NCI-H82 (cell line): ENCODE measurements around the gene EIF4B.
A peak's percentile ranks its signal among the peaks of the same experiment; 100 is the strongest.

Experiments
- DNase-seq: peaks from one replicate; lab custom pipeline; 2025; lab: John Stamatoyannopoulos, UW

The EIF4B gene

GRCh38 chr12:53068811-53069585 lies 62.7 kb downstream of the EIF4B start:
- DNase-seq, result no peak

GRCh38 chr12:53069621-53070410 lies 63.6 kb downstream of the EIF4B start:
- no peak for DNase-seq

GRCh38 chr12:53070877-53071492 lies 64.7 kb downstream of the EIF4B start:
- DNase-seq, result peak; percentile 87

GRCh38 chr12:53071591-53072551 lies 65.6 kb downstream of the EIF4B start:
- DNase-seq, result peak; percentile 39

- DNase-seq, result no peak
Observed at GRCh38 chr12:53073881-53074280, 67.6 kb downstream of the EIF4B start.

GRCh38 chr12:53074283-53074998 lies 68.2 kb downstream of the EIF4B start:
- no peak for DNase-seq

GRCh38 chr12:53074999-53075370 lies 68.7 kb downstream of the EIF4B start:
- DNase-seq, result no peak

GRCh38 chr12:53076461-53076860 lies 70.2 kb downstream of the EIF4B start:
- DNase-seq, result no peak

GRCh38 chr12:53077030-53077429 lies 70.8 kb downstream of the EIF4B start:
- DNase-seq, result no peak

GRCh38 chr12:53078425-53079225 lies 72.4 kb downstream of the EIF4B start:
- DNase-seq, result peak; percentile 67

- DNase-seq, result peak; percentile 99
Observed at GRCh38 chr12:53079226-53080117, 73.2 kb downstream of the EIF4B start, which contains the start of gene SPRYD3. TSS of gene SPRYD3 (minus strand) at chr12:53079390. CDS start at chr12:53079333, 57 bp downstream.

- DNase-seq, result no peak
Observed at GRCh38 chr12:53082637-53083175, 76.5 kb downstream of the EIF4B start.

- DNase-seq, result no peak
Observed at GRCh38 chr12:53086361-53086760, 80.1 kb downstream of the EIF4B start.

GRCh38 chr12:53090105-53090504 lies 83.8 kb downstream of the EIF4B start:
- DNase-seq, result no peak

GRCh38 chr12:53090554-53090953 lies 84.3 kb downstream of the EIF4B start:
- DNase-seq, result no peak

GRCh38 chr12:53091756-53092155 lies 85.5 kb downstream of the EIF4B start:
- no peak for DNase-seq
